Neural progenitor cell (in vitro differentiated cells): ENCODE results near the gene AOC3. TPM values are rescaled to one million over a fixed set of nuclear protein-coding genes. Genes with fewer than 3 reads are reported as not detected.

Experiments
- DNase-seq: peaks from one replicate; pipeline ENCODE4 v3.0.0-alpha.2; 2016; ENCODE audit warnings: low spot score
- H2AFZ ChIP-seq: fragments of 200-600 bp; sonication (generic); replicated peaks from 2 replicates; pipeline ENCODE4 v1.6.1; 2016; ENCODE audit warnings: antibody characterized with exemption
- H3F3A ChIP-seq: fragments of 200-600 bp; sonication (generic); 2 replicates; pipeline ENCODE4 v1.6.1; 2016; ENCODE audit warnings: antibody characterized with exemption, low read depth
- H3K27ac ChIP-seq: fragments of 200-600 bp; sonication (generic); 2 replicates; pipeline ENCODE4 v1.5.1; 2016; ENCODE audit warnings: mild to moderate bottlenecking
- H3K27me3 ChIP-seq: fragments of 200-600 bp; sonication (generic); 2 replicates; pipeline ENCODE4 v1.6.1; 2016; ENCODE audit warnings: mild to moderate bottlenecking, moderate library complexity
- H3K36me3 ChIP-seq: fragments of 200-600 bp; sonication (generic); 2 replicates; pipeline ENCODE4 v1.5.1; 2016
- H3K4me1 ChIP-seq: fragments of 200-600 bp; sonication (generic); 2 replicates; pipeline ENCODE4 v1.6.1; 2016; ENCODE audit warnings: mixed run types
- H3K4me2 ChIP-seq: fragments of 200-600 bp; sonication (generic); 2 replicates; pipeline ENCODE4 v1.6.1; 2016
- H3K4me3 ChIP-seq: fragments of 200-600 bp; sonication (generic); 2 replicates; pipeline ENCODE4 v1.5.1; 2016
- H3K79me2 ChIP-seq: fragments of 200-600 bp; sonication (generic); 2 replicates; pipeline ENCODE4 v1.6.1; 2016; ENCODE audit warnings: low read depth
- H3K9ac ChIP-seq: fragments of 200-600 bp; sonication (generic); 2 replicates; pipeline ENCODE4 v1.6.1; 2016
- H3K9me3 ChIP-seq: fragments of 200-600 bp; sonication (generic); 2 replicates; pipeline ENCODE4 v1.5.1; 2016; ENCODE audit warnings: low read depth
- H4K20me1 ChIP-seq: fragments of 200-600 bp; sonication (generic); 2 replicates; pipeline ENCODE4 v1.6.1; 2016; ENCODE audit warnings: low read depth
- H3K27ac Mint-ChIP-seq: 3 replicates; pipeline ENCODE4 v1.8.0; 2021; ENCODE audit warnings: mixed read lengths
- H3K27me3 Mint-ChIP-seq: 2 replicates; pipeline ENCODE4 v1.8.0; 2022; ENCODE audit warnings: low read depth, mild to moderate bottlenecking, inconsistent platforms, moderate library complexity, mixed read lengths; ENCODE audit not compliant: insufficient read depth
- H3K36me3 Mint-ChIP-seq: 3 replicates; pipeline ENCODE4 v1.8.0; 2021; ENCODE audit warnings: mixed read lengths
- H3K4me1 Mint-ChIP-seq: 3 replicates; pipeline ENCODE4 v1.8.0; 2021; ENCODE audit warnings: mixed read lengths
- H3K4me3 Mint-ChIP-seq: 3 replicates; pipeline ENCODE4 v1.8.0; 2021; ENCODE audit warnings: mild to moderate bottlenecking, moderate library complexity, mixed read lengths
- H3K9me3 Mint-ChIP-seq: 3 replicates; pipeline ENCODE4 v1.8.0; 2020; ENCODE audit warnings: mixed read lengths
- CTCF ChIP-seq: fragments of 200-600 bp; sonication (generic); IDR thresholded peaks from 2 replicates; pipeline ENCODE4 v1.5.1; 2017; ENCODE audit warnings: antibody characterized with exemption, mild to moderate bottlenecking
- EZH2 ChIP-seq: fragments of 200-600 bp; sonication (generic); IDR thresholded peaks from 2 replicates; pipeline ENCODE4 v1.6.1; 2017; ENCODE audit warnings: antibody characterized with exemption, mild to moderate bottlenecking, moderate library complexity
- EZH2phosphoT487 ChIP-seq: fragments of 200-600 bp; sonication (generic); IDR thresholded peaks from 2 replicates; pipeline ENCODE4 v1.6.1; 2017; ENCODE audit warnings: antibody characterized with exemption
- total RNA-seq: library from RNA; depleted of rRNA; stranded (reverse); fragments of >200 nt; gene quantifications from 2 replicates; pipeline ENCODE4 v1.2.3, GENCODE V29; 2015; ENCODE audit warnings: low replicate concordance

The AOC3 gene
- 0.90 TPM in 1 of 2 replicates, not detected in the other for total RNA-seq

GRCh38 chr17:42850954-42851353 lies at the start of gene AOC3:
TSS of gene AOC3 (plus strand) at chr17:42851199. CDS start at chr17:42851344, 145 bp downstream.
- Mint-ChIP-seq H3K27me3 (peaks cover 7% of the 10 kb centered on the region), H3K27ac (no peak within 1 kb of the TSS), H3K36me3 (peaks cover 4% of the 10 kb centered on the region), H3K4me1 (no peaks in the 10 kb centered on the region), H3K4me3 (no peak within 1 kb of the TSS), H3K9me3 (no peaks in the 10 kb centered on the region)
- DNase-seq = no peak
- no peak within 1 kb of the TSS for H3K27ac ChIP-seq
- no peaks in the 10 kb centered on the region for H3K4me1 ChIP-seq
- no peaks in the 10 kb centered on the region for H3K79me2 ChIP-seq
- H3K27me3 ChIP-seq = no peaks in the 10 kb centered on the region
- H4K20me1 ChIP-seq = no peaks in the 10 kb centered on the region
- H3K9ac ChIP-seq = no peak within 1 kb of the TSS
- H3K36me3 ChIP-seq = no peaks in the 10 kb centered on the region
- H3K4me2 ChIP-seq = no peak within 1 kb of the TSS
- no peak within 1 kb of the TSS for H2AFZ ChIP-seq
- H3K4me3 ChIP-seq = no peak within 1 kb of the TSS
- no peaks in the 10 kb centered on the region for H3K9me3 ChIP-seq
- TF ChIP-seq EZH2phosphoT487 = no peak
- no peak for TF ChIP-seq EZH2
- TF ChIP-seq CTCF = no peak
- no peaks in the 10 kb centered on the region for H3F3A ChIP-seq

- no peak for DNase-seq
- H2AFZ ChIP-seq = no peak overlapping the region
Observed at GRCh38 chr17:42803074-42803883, 47.7 kb upstream of the AOC3 start.

GRCh38 chr17:42804918-42805367 lies 46.1 kb upstream of the AOC3 start:
- Histone ChIP-seq H3K27ac (no peak overlapping the region), H3K4me1 (no peaks in the 10 kb centered on the region), H3K27me3 (peaks cover 25% of the 10 kb centered on the region), H4K20me1 (no peaks in the 10 kb centered on the region), H3K9me3 (no peaks in the 10 kb centered on the region), H2AFZ (no peak overlapping the region), H3K4me3 (no peak overlapping the region), H3F3A (no peaks in the 10 kb centered on the region), H3K4me2 (no peak overlapping the region), H3K79me2 (no peaks in the 10 kb centered on the region), H3K36me3 (no peaks in the 10 kb centered on the region), H3K9ac (no peak overlapping the region)
- peaks cover 2% of the 10 kb centered on the region for H3K27me3 Mint-ChIP-seq
- H3K9me3 Mint-ChIP-seq = no peaks in the 10 kb centered on the region
- TF ChIP-seq CTCF (no peak), EZH2phosphoT487 (no peak), EZH2 (no peak)
- H3K4me3 Mint-ChIP-seq = no peak overlapping the region
- DNase-seq = no peak
- H3K27ac Mint-ChIP-seq = no peak overlapping the region
- H3K36me3 Mint-ChIP-seq = no peaks in the 10 kb centered on the region
- peaks cover 16% of the 10 kb centered on the region for H3K4me1 Mint-ChIP-seq

More at GRCh38 chr17:42803074-42803883, 47.7 kb upstream of the AOC3 start:
- H3K9me3 ChIP-seq = no peaks in the 10 kb centered on the region
- Mint-ChIP-seq H3K9me3 (peaks cover 3% of the 10 kb centered on the region), H3K36me3 (peaks cover 2% of the 10 kb centered on the region), H3K27me3 (peaks cover 12% of the 10 kb centered on the region), H3K4me1 (peaks cover 22% of the 10 kb centered on the region), H3K4me3 (peak overlapping the region; percentile 42), H3K27ac (peak overlapping the region; percentile 80)
- peaks cover 1% of the 10 kb centered on the region for H3K79me2 ChIP-seq
- H3K9ac ChIP-seq = no peak overlapping the region
- no peaks in the 10 kb centered on the region for H3F3A ChIP-seq
- H3K27ac ChIP-seq = no peak overlapping the region
- H3K4me1 ChIP-seq = no peaks in the 10 kb centered on the region
- H3K4me2 ChIP-seq = no peak overlapping the region
- TF ChIP-seq EZH2phosphoT487 (no peak), EZH2 (no peak), CTCF (no peak)
- H3K27me3 ChIP-seq = peaks cover 34% of the 10 kb centered on the region
- H3K36me3 ChIP-seq = no peaks in the 10 kb centered on the region
- no peaks in the 10 kb centered on the region for H4K20me1 ChIP-seq
- H3K4me3 ChIP-seq = no peak overlapping the region
